Esophagus muscularis mucosa (tissue), 4 donors: Measurements from ENCODE around the gene PLAGL2. TPM values are rescaled to one million over a fixed set of nuclear protein-coding genes. Genes with fewer than 3 reads are reported as not detected.

ENCODE experiments used
- DNase-seq: peaks from one replicate; pipeline ENCODE4 v3.0.0-alpha.2; 2017; ENCODE audit errors: extremely low spot score
- H3K27ac ChIP-seq, 4 donors: fragments of 200-600 bp; sonication (generic); replicated peaks in 1 of 4; 1 replicate in 3 of 4; 2 replicates in 1 of 4; pipeline ENCODE4 v1.5.1; 2016 to 2019; ENCODE audit warnings: mild to moderate bottlenecking in 1 of 4
- H3K27me3 ChIP-seq, 4 donors: fragments of 200-600 bp; sonication (generic); one replicate each; pipeline versions ENCODE4 v1.5.1 to v1.6.0; 2016 to 2019
- H3K36me3 ChIP-seq, 4 donors: fragments of 200-600 bp; sonication (generic); one replicate each; pipeline ENCODE4 v1.5.1; 2016 to 2019
- H3K4me1 ChIP-seq, 4 donors: fragments of 200-600 bp; sonication (generic); one replicate each; pipeline ENCODE4 v1.5.1; 2016 to 2019
- H3K4me3 ChIP-seq, 4 donors: fragments of 200-600 bp; sonication (generic); 1 replicate in 2 of 4; 2 replicates in 2 of 4; pipeline ENCODE4 v1.5.1; 2016 to 2019; ENCODE audit warnings: mild to moderate bottlenecking in 4 of 4, moderate library complexity in 1 of 4
- H3K9me3 ChIP-seq, 4 donors: fragments of 200-600 bp; sonication (generic); 1 replicate in 3 of 4; 2 replicates in 1 of 4; pipeline ENCODE4 v1.5.1; 2016 to 2019
- CTCF ChIP-seq, 3 experiments: fragments of 200-600 bp in 2 of 3; fragments of 450-650 bp in 1 of 3; sonication (generic) in 2 of 3; IDR thresholded peaks; one replicate each; pipeline ENCODE4 v1.5.1; 2017 to 2019; ENCODE audit warnings: antibody characterized with exemption in 3 of 3, mild to moderate bottlenecking in 2 of 3, moderate library complexity in 1 of 3
- EP300 ChIP-seq: sonication (generic); formaldehyde crosslinking; IDR thresholded peaks from one replicate; pipeline ENCODE4 v1.6.1; 2017; ENCODE audit warnings: antibody characterized with exemption
- POLR2A ChIP-seq: fragments of 450-650 bp; IDR thresholded peaks from one replicate; pipeline ENCODE4 v1.6.1; 2017; ENCODE audit warnings: antibody characterized with exemption, moderate library complexity, mild to moderate bottlenecking, low read depth
- POLR2AphosphoS5 ChIP-seq, 2 donors: sonication (generic); formaldehyde crosslinking; IDR thresholded peaks; one replicate each; pipeline ENCODE4 v1.6.1; 2017; ENCODE audit warnings: antibody characterized with exemption in 2 of 2
- WGBS: methylation state at CpG from one replicate; pipeline ENCODE4 v1.1.5; 2018; 5-methylcytosine and 5-hydroxymethylcytosine counted together
- intact Hi-C: fragments of 100-400 bp; cut with DNase I; formaldehyde crosslinking; loops from one replicate; pipeline ENCODE4 v1.15.1; 2023
- total RNA-seq, 4 donors: library from RNA; depleted of rRNA; stranded (reverse); fragments of >200 nt; gene quantifications; one replicate each; pipeline versions ENCODE4 v1.1.0 to v1.2.1, GENCODE V29; 2016

Gene PLAGL2
- total RNA-seq, 4 donors from 2014 or later: 5.4 to 10.8 (median 8.0) TPM

- TF ChIP-seq POLR2AphosphoS5 (IDR thresholded peaks at IDR 0.05) (no peak), EP300 (no peak), CTCF (IDR thresholded peaks at IDR 0.05) (no peak), POLR2A (no peak)
- no peaks in the 10 kb centered on the region for H3K9me3 ChIP-seq
- H3K27me3 ChIP-seq: no peaks in the 10 kb centered on the region
- H3K4me3 ChIP-seq: no peak overlapping the region
- peaks cover 46 to 100% (median 79%) of the 10 kb centered on the region in 4 donors for H3K36me3 ChIP-seq
- 74% methylated on average over 4 of the region's 4 CpGs for WGBS
- DNase-seq: no peak
- peaks cover 0 to 8% (median 2%) of the 10 kb centered on the region in 4 donors for H3K4me1 ChIP-seq
- intact Hi-C loops: no loop called here
- H3K27ac ChIP-seq: no peak overlapping the region
Observed at GRCh38 chr20:32231847-32232246, 24.3 kb upstream of the PLAGL2 start.

GRCh38 chr20:32231245-32231644 lies 23.7 kb upstream of the PLAGL2 start:
- Histone ChIP-seq H3K9me3 (no peaks in the 10 kb centered on the region), H3K4me3 (no peak overlapping the region), H3K36me3 (peaks cover 46 to 99% (median 75%) of the 10 kb centered on the region in 4 donors), H3K27me3 (no peaks in the 10 kb centered on the region), H3K27ac (no peak overlapping the region), H3K4me1 (peaks cover 0 to 8% (median 2%) of the 10 kb centered on the region in 4 donors)
- intact Hi-C loops: no loop called here
- 98% methylated on average over 3 of the region's 4 CpGs for WGBS
- TF ChIP-seq EP300 (no peak), POLR2AphosphoS5 (IDR thresholded peaks at IDR 0.05) (no peak), POLR2A (no peak), CTCF (IDR thresholded peaks at IDR 0.05) (no peak)
- DNase-seq: no peak

GRCh38 chr20:32230707-32231106 lies 23.2 kb upstream of the PLAGL2 start:
- H3K9me3 ChIP-seq: no peaks in the 10 kb centered on the region
- WGBS: 98% methylated on average over 11 of the region's 13 CpGs
- no peak for DNase-seq
- no peak for TF ChIP-seq CTCF (IDR thresholded peaks at IDR 0.05)
- no peak for TF ChIP-seq POLR2A
- no peak for TF ChIP-seq EP300
- TF ChIP-seq POLR2AphosphoS5 (IDR thresholded peaks at IDR 0.05): no peak
- no peak overlapping the region for H3K4me3 ChIP-seq
- no peak overlapping the region for H3K27ac ChIP-seq
- no peaks in the 10 kb centered on the region for H3K27me3 ChIP-seq
- intact Hi-C loops: no loop called here
- peaks cover 0 to 8% (median 2%) of the 10 kb centered on the region in 4 donors for H3K4me1 ChIP-seq
- H3K36me3 ChIP-seq: peaks cover 46 to 95% (median 70%) of the 10 kb centered on the region in 4 donors

GRCh38 chr20:32229251-32229747 lies 21.8 kb upstream of the PLAGL2 start:
- 98% methylated on average over 5 of the region's 5 CpGs for WGBS
- Histone ChIP-seq H3K9me3 (no peaks in the 10 kb centered on the region), H3K36me3 (peaks cover 40 to 92% (median 60%) of the 10 kb centered on the region in 4 donors), H3K4me3 (no peak overlapping the region), H3K27ac (no peak overlapping the region), H3K4me1 (peaks cover 0 to 8% (median 2%) of the 10 kb centered on the region in 4 donors), H3K27me3 (no peaks in the 10 kb centered on the region)
- no peak for DNase-seq
- intact Hi-C loops: no loop called here
- TF ChIP-seq EP300: no peak
- no peak for TF ChIP-seq POLR2A
- TF ChIP-seq POLR2AphosphoS5 (IDR thresholded peaks at IDR 0.05): no peak
- TF ChIP-seq CTCF (IDR thresholded peaks at IDR 0.05): no peak
